Thyroid gland (tissue), 4 donors: ENCODE results near the gene ZNF136. TPM values are rescaled to one million over a fixed set of nuclear protein-coding genes. Genes with fewer than 3 reads are reported as not detected.

Source experiments
- DNase-seq, 2 donors: peaks; one replicate each; pipeline ENCODE4 v3.0.0-alpha.2; 2019
- H3K27ac ChIP-seq, 3 donors: fragments of 200-600 bp; sonication (generic); 1 replicate in 2 of 3; 2 replicates in 1 of 3; pipeline ENCODE4 v1.5.1; 2016 to 2019; ENCODE audit warnings: mild to moderate bottlenecking in 1 of 3, moderate library complexity in 1 of 3
- H3K27me3 ChIP-seq: fragments of 200-600 bp; sonication (generic); one replicate; pipeline ENCODE4 v1.5.1; 2019
- H3K36me3 ChIP-seq, 2 donors: fragments of 200-600 bp; sonication (generic); one replicate each; pipeline ENCODE4 v1.5.1; 2016 to 2019
- H3K4me1 ChIP-seq, 2 donors: fragments of 200-600 bp; sonication (generic); one replicate each; pipeline ENCODE4 v1.5.1; 2017 to 2019
- H3K4me3 ChIP-seq, 3 donors: fragments of 200-600 bp; sonication (generic); replicated peaks in 1 of 3; 1 replicate in 2 of 3; 2 replicates in 1 of 3; pipeline ENCODE4 v1.5.1; 2016; ENCODE audit warnings: mild to moderate bottlenecking in 1 of 3
- H3K9me3 ChIP-seq: fragments of 200-600 bp; sonication (generic); one replicate; pipeline ENCODE4 v1.5.1; 2017
- CTCF ChIP-seq, 6 experiments: fragments of 200-600 bp in 3 of 6; fragments of 450-650 bp in 3 of 6; sonication (generic) in 3 of 6; IDR thresholded peaks; one replicate each; pipeline ENCODE4 v1.5.1; 2016 to 2019; ENCODE audit warnings: antibody characterized with exemption in 6 of 6, mild to moderate bottlenecking in 2 of 6, inconsistent platforms in 1 of 6, moderate library complexity in 1 of 6
- POLR2A ChIP-seq, 2 donors: fragments of 450-650 bp; IDR thresholded peaks; one replicate each; pipeline ENCODE4 v1.6.1; 2017; ENCODE audit warnings: antibody characterized with exemption in 2 of 2, mild to moderate bottlenecking in 2 of 2, moderate library complexity in 1 of 2
- WGBS, 2 donors: methylation state at CpG; one replicate each; pipeline ENCODE4 v1.1.5; 2017; 5-methylcytosine and 5-hydroxymethylcytosine counted together
- intact Hi-C: fragments of 100-400 bp; cut with DNase I; formaldehyde crosslinking; loops from one replicate; pipeline ENCODE4 v1.15.1; 2023
- total RNA-seq, 4 donors: library from RNA; depleted of rRNA; stranded (reverse); fragments of >200 nt; gene quantifications; one replicate each; pipeline ENCODE4 v1.2.3, GENCODE V29; 2016

Gene ZNF136
- total RNA-seq, 4 donors from 2014 or later: 17.6 to 30.2 (median 19.1) TPM

GRCh38 chr19:12224676-12225075 lies 61.8 kb downstream of the ZNF136 start:
- H3K36me3 ChIP-seq: no peaks in the 10 kb centered on the region
- H3K27me3 ChIP-seq: no peaks in the 10 kb centered on the region
- TF ChIP-seq CTCF (IDR thresholded peaks at IDR 0.05): no peak
- no peak for TF ChIP-seq POLR2A (IDR thresholded peaks at IDR 0.05)
- DNase-seq: no peak
- intact Hi-C loops: no loop called here
- no peak overlapping the region for H3K27ac ChIP-seq
- H3K4me1 ChIP-seq: peaks cover 4 to 7% of the 10 kb centered on the region in 2 donors
- no peak overlapping the region for H3K4me3 ChIP-seq
- whole genome bisulfite sequencing, 2 donors: 93 to 97% methylated on average over 6 of the region's 6 CpGs
- no peaks in the 10 kb centered on the region for H3K9me3 ChIP-seq

GRCh38 chr19:12229990-12230389 lies 67.1 kb downstream of the ZNF136 start:
- Histone ChIP-seq H3K36me3 (no peaks in the 10 kb centered on the region), H3K4me1 (peaks cover 4 to 6% of the 10 kb centered on the region in 2 donors), H3K4me3 (no peak overlapping the region), H3K27ac (no peak overlapping the region), H3K27me3 (no peaks in the 10 kb centered on the region), H3K9me3 (no peaks in the 10 kb centered on the region)
- intact Hi-C loops: no loop called here
- WGBS, 2 donors: 95 to 97% methylated on average over 3 of the region's 3 CpGs
- no peak for TF ChIP-seq CTCF (IDR thresholded peaks at IDR 0.05)
- no peak for TF ChIP-seq POLR2A (IDR thresholded peaks at IDR 0.05)
- no peak for DNase-seq

- no peaks in the 10 kb centered on the region for H3K36me3 ChIP-seq
- intact Hi-C loops: no loop called here
Measured at GRCh38 chr19:12230751-12231733, 68.1 kb downstream of the ZNF136 start.

GRCh38 chr19:12232961-12233360 lies 70.1 kb downstream of the ZNF136 start:
- 83 to 89% methylated on average over 3 of the region's 3 CpGs for WGBS, 2 donors
- H3K36me3 ChIP-seq: peaks cover 0 to 6% of the 10 kb centered on the region in 2 donors
- intact Hi-C loops: no loop called here

More at GRCh38 chr19:12230751-12231733, 68.1 kb downstream of the ZNF136 start:
- Histone ChIP-seq H3K27me3 (no peaks in the 10 kb centered on the region), H3K9me3 (no peaks in the 10 kb centered on the region), H3K4me1 (no peaks in the 10 kb centered on the region), H3K27ac (no peak overlapping the region), H3K4me3 (no peak overlapping the region)
- WGBS, 2 donors: 88 to 93% methylated on average over 6 of the region's 6 CpGs
- TF ChIP-seq CTCF (IDR thresholded peaks at IDR 0.05) (no peak), POLR2A (IDR thresholded peaks at IDR 0.05) (no peak)
- DNase-seq: no peak

More at GRCh38 chr19:12232961-12233360, 70.1 kb downstream of the ZNF136 start:
- no peak for TF ChIP-seq POLR2A (IDR thresholded peaks at IDR 0.05)
- no peak for TF ChIP-seq CTCF (IDR thresholded peaks at IDR 0.05)
- Histone ChIP-seq H3K4me3 (no peak overlapping the region), H3K27me3 (no peaks in the 10 kb centered on the region), H3K9me3 (no peaks in the 10 kb centered on the region), H3K27ac (no peak overlapping the region), H3K4me1 (no peaks in the 10 kb centered on the region)
- no peak for DNase-seq
